PC-9 (cell line): ENCODE results near the gene DOLPP1. TPM values are rescaled to one million over a fixed set of nuclear protein-coding genes. Genes with fewer than 3 reads are reported as not detected.

ENCODE experiments used
- Bru-seq: library from RNA; stranded (reverse); fragments of 400-500 nt; gene quantifications from one replicate; lab custom pipeline; 2021; lab: Mats Ljungman, UMichigan
- BruChase-seq, 2 experiments: library from RNA; stranded (reverse); fragments of 400-500 nt; gene quantifications; one replicate each; lab custom pipeline; 2021; lab: Mats Ljungman, UMichigan
- BruUV-seq: library from RNA; stranded (reverse); fragments of 400-500 nt; replicated peaks from 2 replicates; lab custom pipeline; 2021; lab: Mats Ljungman, UMichigan
- CTCF ChIA-PET: fragments of 300-600 bp; sonication (Branson Sonifier 250); formaldehyde crosslinking; loops from one replicate; lab custom pipeline; 2022; ENCODE audit warnings: antibody characterized with exemption; lab: Charles Lee
- POLR2A ChIA-PET: fragments of 300-600 bp; sonication (Branson Sonifier 250); formaldehyde crosslinking; loops from one replicate; lab custom pipeline; 2022; ENCODE audit warnings: antibody characterized with exemption; ENCODE audit not compliant: unreplicated experiment; lab: Charles Lee
- DNase-seq, 2 experiments: peaks; one replicate each; pipeline versions ENCODE4 v3.0.0 to v3.0.0-alpha.2; 2015 to 2022; ENCODE audit warnings: mixed read lengths in 1 of 2
- H2AFZ ChIP-seq: fragments of 200-600 bp; sonication (generic); 2 replicates; pipeline ENCODE4 v1.8.1; 2017; ENCODE audit warnings: antibody characterized with exemption
- H3F3A ChIP-seq: fragments of 200-600 bp; sonication (generic); 2 replicates; pipeline ENCODE4 v1.8.1; 2017; ENCODE audit warnings: antibody characterized with exemption, mild to moderate bottlenecking, low read depth; ENCODE audit not compliant: insufficient read depth
- H3K27ac ChIP-seq: fragments of 200-600 bp; sonication (generic); 2 replicates; pipeline ENCODE4 v1.6.1; 2016; ENCODE audit warnings: mixed run types
- H3K27me3 ChIP-seq: fragments of 200-600 bp; sonication (generic); 2 replicates; pipeline ENCODE4 v1.6.1; 2016; ENCODE audit warnings: low read depth, mixed run types; ENCODE audit not compliant: insufficient read depth
- H3K36me3 ChIP-seq: fragments of 200-600 bp; sonication (generic); 2 replicates; pipeline ENCODE4 v1.6.1; 2016; ENCODE audit warnings: low read depth, mixed run types
- H3K4me1 ChIP-seq: fragments of 200-600 bp; sonication (generic); replicated peaks from 2 replicates; pipeline ENCODE4 v1.6.1; 2016; ENCODE audit warnings: mixed run types; ENCODE audit not compliant: insufficient read depth
- H3K4me2 ChIP-seq: fragments of 200-600 bp; sonication (generic); 2 replicates; pipeline ENCODE4 v1.6.1; 2017; ENCODE audit warnings: mixed run types
- H3K4me3 ChIP-seq: fragments of 200-600 bp; sonication (generic); 2 replicates; pipeline ENCODE4 v1.6.1; 2016; ENCODE audit warnings: mixed run types
- H3K79me2 ChIP-seq: fragments of 200-600 bp; sonication (generic); 2 replicates; pipeline ENCODE4 v1.6.1; 2017; ENCODE audit warnings: low read depth, mixed run types
- H3K9me2 ChIP-seq: fragments of 200-600 bp; sonication (generic); 2 replicates; pipeline ENCODE4 v1.8.1; 2017; ENCODE audit warnings: mild to moderate bottlenecking; ENCODE audit not compliant: insufficient read depth
- H3K9me3 ChIP-seq: fragments of 200-600 bp; sonication (generic); 2 replicates; pipeline ENCODE4 v1.8.1; 2016; ENCODE audit warnings: low read depth; ENCODE audit not compliant: insufficient read depth
- H4K20me1 ChIP-seq: fragments of 200-600 bp; sonication (generic); 2 replicates; pipeline ENCODE4 v1.8.1; 2017; ENCODE audit not compliant: insufficient read depth
- CTCF ChIP-seq: fragments of 200-600 bp; sonication (generic); conservative IDR thresholded peaks from 2 replicates; pipeline ENCODE4 v1.6.1; 2017; ENCODE audit warnings: mixed run types, antibody characterized with exemption, mild to moderate bottlenecking, moderate library complexity
- EZH2 ChIP-seq: fragments of 200-600 bp; sonication (generic); IDR thresholded peaks from 2 replicates; pipeline ENCODE4 v1.8.0; 2017; ENCODE audit warnings: antibody characterized with exemption, low read depth
- intact Hi-C: fragments of 100-400 bp; cut with micrococcal nuclease; formaldehyde crosslinking; loops from one replicate; pipeline ENCODE4 v1.10.0; 2022; ENCODE audit not compliant: unreplicated experiment
- long read RNA-seq: library from polyadenylated mRNA; stranded (forward); transcript quantifications from one replicate; pipeline ENCODE4 v2.0.0, GENCODE V29; 2022
- total RNA-seq: library from RNA; stranded (reverse); gene quantifications from 2 replicates; pipeline ENCODE4 v1.2.3, GENCODE V29; 2021

DOLPP1 gene
- 21.5 and 24.4 TPM in 2 replicates for total RNA-seq
- percentile 54 among the genes with signal in this experiment for Bru-seq, nascent RNA
- BruChase-seq, experiment 1, labeled RNA remaining after a 2-hour chase, result percentile 64 among the genes with signal in this experiment
- percentile 83 among the genes with signal in this experiment for BruChase-seq, experiment 2, labeled RNA remaining after a 6-hour chase
- long read RNA-seq, transcript DOLPP1-202 (8 exons, 2,177 nt), result major isoform, 45 of 54 reads
- long read RNA-seq, partial matches to known transcripts, result 0 of 54 reads
- long read RNA-seq, other reads (novel, unspliced or antisense), result 6 of 54 reads

GRCh38 chr9:129080601-129081387, at the start of gene DOLPP1:
DOLPP1 (plus strand) TSS chr9:129081111; CDS start chr9:129081132, 21 bp downstream.
- Histone ChIP-seq H3K4me2 (peak within 1 kb of the TSS; percentile 91), H2AFZ (peak within 1 kb of the TSS; percentile 91), H3K79me2 (peaks cover 33% of the 10 kb centered on the region), H3K27ac (no peak within 1 kb of the TSS), H4K20me1 (no peaks in the 10 kb centered on the region), H3K9me2 (no peaks in the 10 kb centered on the region), H3K4me1 (peaks cover 27% of the 10 kb centered on the region), H3K9me3 (no peaks in the 10 kb centered on the region), H3K4me3 (peak within 1 kb of the TSS; percentile 73), H3K27me3 (no peaks in the 10 kb centered on the region), H3K36me3 (no peaks in the 10 kb centered on the region), H3F3A (peaks cover 5% of the 10 kb centered on the region; the same call in 1 of the 2 replicates)
- POLR2A ChIA-PET, result interaction anchor here (0.5 to 0.7 kb wide), 4 partner anchors 11 to 363 kb away, joined by 3 to 8 read pairs (median 6); partner anchors contain the start of genes CRAT and PTPA
- no TSS peak for BruUV-seq
- TF ChIP-seq EZH2, result no peak
- no peak for TF ChIP-seq CTCF
- DNase-seq, result peak; percentile 99 to 100
- CTCF ChIA-PET, result interaction anchor here (0.7 to 1.4 kb wide), 2 partner anchors 17 to 53 kb away, joined by 3 to 6 read pairs; partner anchors contain the start of gene SH3GLB2
- intact Hi-C loops, result loop anchor here (1.0 kb wide), 4 partner anchors 28 to 54 kb away; partner anchors contain the start of genes CRAT and MIGA2

GRCh38 chr9:129031514-129031913, 49.4 kb upstream of the DOLPP1 start:
- no peaks in the 10 kb centered on the region for H3K9me2 ChIP-seq
- no peak overlapping the region for H3K27ac ChIP-seq
- POLR2A ChIA-PET, result no interaction called here
- H3K79me2 ChIP-seq, result peaks cover 14% of the 10 kb centered on the region
- peaks cover 9% of the 10 kb centered on the region; the same call in 1 of the 2 replicates for H4K20me1 ChIP-seq
- no peak overlapping the region for H2AFZ ChIP-seq
- H3F3A ChIP-seq, result peaks cover 28% of the 10 kb centered on the region
- no peak overlapping the region for H3K4me3 ChIP-seq
- no peak for DNase-seq
- intact Hi-C loops, result no loop called here
- no peaks in the 10 kb centered on the region for H3K9me3 ChIP-seq
- no TSS peak for BruUV-seq
- H3K4me1 ChIP-seq, result peaks cover 22% of the 10 kb centered on the region
- H3K4me2 ChIP-seq, result no peak overlapping the region
- H3K36me3 ChIP-seq, result no peaks in the 10 kb centered on the region
- TF ChIP-seq CTCF (no peak), EZH2 (no peak)
- CTCF ChIA-PET, result interaction anchor here (0.6 kb wide), 1 partner anchor 39 kb away, joined by 4 read pairs; no protein-coding TSS in a partner anchor
- no peaks in the 10 kb centered on the region for H3K27me3 ChIP-seq

- BruUV-seq, result no TSS peak
- POLR2A ChIA-PET, result no interaction called here
- H3K27me3 ChIP-seq, result no peaks in the 10 kb centered on the region
These were observed 48.3 kb upstream of the DOLPP1 start for GRCh38 chr9:129032541-129033159.

More at GRCh38 chr9:129032541-129033159, 48.3 kb upstream of the DOLPP1 start:
- intact Hi-C loops, result no loop called here
- no peak for DNase-seq
- no peak overlapping the region for H2AFZ ChIP-seq
- peaks cover 18% of the 10 kb centered on the region; the same call in 1 of the 2 replicates for H3F3A ChIP-seq
- H3K9me3 ChIP-seq, result no peaks in the 10 kb centered on the region
- H3K36me3 ChIP-seq, result no peaks in the 10 kb centered on the region
- TF ChIP-seq CTCF (no peak), EZH2 (no peak)
- no peak overlapping the region for H3K4me3 ChIP-seq
- no peaks in the 10 kb centered on the region for H4K20me1 ChIP-seq
- H3K4me2 ChIP-seq, result no peak overlapping the region
- H3K79me2 ChIP-seq, result peaks cover 13% of the 10 kb centered on the region
- CTCF ChIA-PET, result no interaction called here
- H3K27ac ChIP-seq, result no peak overlapping the region
- no peaks in the 10 kb centered on the region for H3K9me2 ChIP-seq
- H3K4me1 ChIP-seq, result peaks cover 17% of the 10 kb centered on the region
